HCT116 (cell line): ENCODE data around the gene AUTS2. TPM values are rescaled to one million over a fixed set of nuclear protein-coding genes. Genes with fewer than 3 reads are reported as not detected.

Experiments used
- ATAC-seq: fragments of 200-7000 bp; cut with Tn5 transposase; 2 replicates; pipeline ENCODE4 v1.9.1; 2020; ENCODE audit warnings: mild to moderate bottlenecking, moderate library complexity
- BruUV-seq: library from RNA; stranded (reverse); fragments of 400-500 nt; replicated peaks from 2 replicates; lab custom pipeline; 2021; lab: Mats Ljungman, UMichigan
- CTCF ChIA-PET: fragments of 300-600 bp; sonication (Branson Sonifier 250); formaldehyde crosslinking; loops from one replicate; lab custom pipeline; 2021; ENCODE audit warnings: antibody characterized with exemption; lab: Charles Lee
- POLR2A ChIA-PET: fragments of 300-600, 350-600 bp; sonication (Branson Sonifier 250); formaldehyde crosslinking; loops from one replicate; lab custom pipeline; 2021; ENCODE audit warnings: antibody characterized with exemption; lab: Charles Lee
- RAD21 ChIA-PET, 2 experiments: fragments of 300-600 bp; sonication (Branson Sonifier 250); formaldehyde crosslinking; loops; one replicate each; lab custom pipeline; 2023; ENCODE audit warnings: low total read pairs in 2 of 2; ENCODE audit not compliant: uncharacterized antibody in 2 of 2, unreplicated experiment in 2 of 2, low non-redundant PET in 1 of 2; lab: Charles Lee
- DNase-seq: peaks from one replicate; pipeline ENCODE4 v3.0.0-alpha.2; 2010; ENCODE audit warnings: low read depth, low spot score
- H2AFZ ChIP-seq: fragments of 200-600 bp; shearing (Covaris generic), sonication (generic); 2 replicates; pipeline ENCODE4 v1.6.1; 2017; ENCODE audit warnings: low read depth, mixed run types, mixed read lengths, antibody characterized with exemption, low read length; ENCODE audit not compliant: poor library complexity, severe bottlenecking
- H3K27ac ChIP-seq: 2 replicates; pipeline ENCODE4 v1.5.1; 2012; ENCODE audit warnings: low read depth, low read length
- H3K27me3 ChIP-seq: fragments of 200-600 bp; sonication (generic); 2 replicates; pipeline ENCODE4 v1.6.1; 2016; ENCODE audit warnings: mixed run types, low read length, mixed read lengths; ENCODE audit not compliant: insufficient read depth
- H3K36me3 ChIP-seq, 2 experiments: fragments of 200-500 bp in 1 of 2; fragments of 200-600 bp in 1 of 2; sonication (Bioruptor generic) in 1 of 2; sonication (generic) in 1 of 2; 2 replicates each; pipeline versions ENCODE4 v1.5.1 to v1.6.1; 2014 to 2016; ENCODE audit warnings: low read length in 2 of 2, inconsistent platforms in 1 of 2, mixed read lengths in 1 of 2, mixed run types in 1 of 2; ENCODE audit not compliant: insufficient read depth in 2 of 2, control insufficient read depth in 1 of 2
- H3K4me1 ChIP-seq, 2 experiments: fragments of 200-600 bp in 1 of 2; sonication (generic) in 1 of 2; 2 replicates each; pipeline versions ENCODE4 v1.5.1 to v1.6.1; 2012 to 2017; ENCODE audit warnings: low read length in 2 of 2, inconsistent platforms in 1 of 2, mild to moderate bottlenecking in 1 of 2, mixed read lengths in 1 of 2, mixed run types in 1 of 2, moderate library complexity in 1 of 2; ENCODE audit not compliant: insufficient read depth in 2 of 2, control insufficient read depth in 1 of 2
- H3K4me2 ChIP-seq: fragments of 200-600 bp; sonication (generic); 2 replicates; pipeline ENCODE4 v1.6.1; 2017; ENCODE audit warnings: mixed run types, low read length, mixed read lengths
- H3K4me3 ChIP-seq, 2 experiments: fragments of 200-600 bp in 1 of 2; sonication (generic) in 1 of 2; replicated peaks in 1 of 2; 2 replicates each; pipeline ENCODE4 v1.5.1; 2011 to 2016; ENCODE audit warnings: low read length in 2 of 2, control low read depth in 1 of 2, low read depth in 1 of 2, mild to moderate bottlenecking in 1 of 2, mixed read lengths in 1 of 2, mixed run types in 1 of 2
- H3K79me2 ChIP-seq: fragments of 200-600 bp; sonication (generic); 2 replicates; pipeline ENCODE4 v1.6.1; 2017; ENCODE audit warnings: mild to moderate bottlenecking, mixed run types, low read length, moderate library complexity, mixed read lengths; ENCODE audit not compliant: insufficient read depth
- H3K9ac ChIP-seq: fragments of 200-600 bp; sonication (generic); 2 replicates; pipeline ENCODE4 v1.6.1; 2016; ENCODE audit warnings: low read length, mixed read lengths
- H3K9me2 ChIP-seq: fragments of 200-600 bp; sonication (generic), shearing (Covaris generic); 2 replicates; pipeline ENCODE4 v1.6.1; 2017; ENCODE audit warnings: mixed run types, mild to moderate bottlenecking, moderate library complexity; ENCODE audit not compliant: insufficient read depth
- H3K9me3 ChIP-seq, 2 experiments: fragments of 200-500 bp in 1 of 2; fragments of 200-600 bp in 1 of 2; sonication (Bioruptor generic) in 1 of 2; sonication (generic) in 1 of 2; 2 replicates each; pipeline ENCODE4 v1.6.1; 2014 to 2017; ENCODE audit warnings: low read length in 2 of 2, mixed read lengths in 2 of 2, inconsistent platforms in 1 of 2, low read depth in 1 of 2, mild to moderate bottlenecking in 1 of 2, mixed run types in 1 of 2, moderate library complexity in 1 of 2; ENCODE audit not compliant: control insufficient read depth in 1 of 2, insufficient read depth in 1 of 2
- H4K20me1 ChIP-seq: fragments of 200-600 bp; sonication (generic), shearing (Covaris generic); 2 replicates; pipeline ENCODE4 v1.6.1; 2017; ENCODE audit warnings: mixed run types, mild to moderate bottlenecking, moderate library complexity; ENCODE audit not compliant: insufficient read depth
- CBX3 ChIP-seq: IDR thresholded peaks from 2 replicates; pipeline ENCODE4 v1.6.1; 2012; ENCODE audit warnings: low read depth
- CEBPB ChIP-seq: IDR thresholded peaks from 2 replicates; pipeline ENCODE4 v1.6.1; 2012; ENCODE audit warnings: low read depth
- CTCF ChIP-seq, 3 experiments: fragments of 200-600 bp in 1 of 3; sonication (generic) in 1 of 3; IDR thresholded peaks in 2 of 3; conservative IDR thresholded peaks in 1 of 3; 2 replicates each; pipeline ENCODE4 v1.5.1; 2012 to 2017; ENCODE audit warnings: low read depth in 2 of 3, low read length in 2 of 3, antibody characterized with exemption in 1 of 3, borderline replicate concordance in 1 of 3, control low read depth in 1 of 3, mild to moderate bottlenecking in 1 of 3, mixed read lengths in 1 of 3, mixed run types in 1 of 3, moderate library complexity in 1 of 3; ENCODE audit not compliant: insufficient read depth in 1 of 3
- EGR1 ChIP-seq: IDR thresholded peaks from 2 replicates; pipeline ENCODE4 v1.6.1; 2012; ENCODE audit warnings: low read depth
- ELF1 ChIP-seq: IDR thresholded peaks from 2 replicates; pipeline ENCODE4 v1.6.1; 2012; ENCODE audit warnings: low read depth, borderline replicate concordance
- EZH2 ChIP-seq: fragments of 200-600 bp; sonication (generic); IDR thresholded peaks from 2 replicates; pipeline ENCODE4 v1.6.1; 2017; ENCODE audit warnings: antibody characterized with exemption, mixed run types
- EZH2phosphoT487 ChIP-seq: fragments of 200-600 bp; IDR thresholded peaks from 2 replicates; pipeline ENCODE4 v1.6.1; 2018; ENCODE audit warnings: antibody characterized with exemption, borderline replicate concordance
- FOSL1 ChIP-seq: IDR thresholded peaks from 2 replicates; pipeline ENCODE4 v1.6.1; 2012; ENCODE audit warnings: low read depth
- JUND ChIP-seq: IDR thresholded peaks from 2 replicates; pipeline ENCODE4 v1.6.1; 2012
- MAX ChIP-seq: IDR thresholded peaks from 2 replicates; pipeline ENCODE4 v1.6.1; 2012
- POLR2AphosphoS5 ChIP-seq: IDR thresholded peaks from 2 replicates; pipeline ENCODE4 v1.6.1; 2011; ENCODE audit warnings: mild to moderate bottlenecking, low read depth, low read length, moderate library complexity
- RAD21 ChIP-seq: IDR thresholded peaks from 2 replicates; pipeline ENCODE4 v1.6.1; 2012; ENCODE audit warnings: low read depth, mild to moderate bottlenecking
- SIN3A ChIP-seq: IDR thresholded peaks from 2 replicates; pipeline ENCODE4 v1.6.1; 2012; ENCODE audit warnings: low read depth
- SP1 ChIP-seq: IDR thresholded peaks from 2 replicates; pipeline ENCODE4 v1.6.1; 2012; ENCODE audit warnings: low read depth
- SRF ChIP-seq: IDR thresholded peaks from 2 replicates; pipeline ENCODE4 v1.6.1; 2012; ENCODE audit warnings: low read depth
- YY1 ChIP-seq: IDR thresholded peaks from 2 replicates; pipeline ENCODE4 v1.6.1; 2011; ENCODE audit warnings: low read length, low read depth, moderate library complexity, mild to moderate bottlenecking; ENCODE audit not compliant: insufficient replicate concordance; ENCODE audit errors: extremely low read depth
- ZBTB33 ChIP-seq: IDR thresholded peaks from 2 replicates; pipeline ENCODE4 v1.6.1; 2011; ENCODE audit warnings: mild to moderate bottlenecking, low read length, moderate library complexity; ENCODE audit not compliant: insufficient replicate concordance; ENCODE audit errors: extremely low read depth
- intact Hi-C: fragments of 100-400 bp; cut with micrococcal nuclease; formaldehyde crosslinking; loops from 2 replicates; pipeline ENCODE4 v1.10.0; 2022
- total RNA-seq: library from RNA; stranded (reverse); gene quantifications from one replicate; pipeline ENCODE4 v1.2.1, GENCODE V29; 2021; ENCODE audit not compliant: unreplicated experiment
- TF ChIP-seq, protein P1 (sequence below): IDR thresholded peaks from 2 replicates; pipeline ENCODE4 v1.6.1; 2012

Gene AUTS2
- total RNA-seq, 1 experiment from 2014 or later: 0.93 TPM

GRCh38 chr7:70390251-70390650 lies 792.0 kb downstream of the AUTS2 start:
- RAD21 ChIA-PET: no interaction called here
- BruUV-seq: no TSS peak
- intact Hi-C loops: no loop called here

More at GRCh38 chr7:70390251-70390650, 792.0 kb downstream of the AUTS2 start:
- H3K9me3 ChIP-seq: peaks cover 3 to 21% of the 10 kb centered on the region in 2 experiments; a peak in 2 of 4 replicates
- H3K4me2 ChIP-seq: no peak overlapping the region
- H3K27ac ChIP-seq: no peak overlapping the region
- no peaks in the 10 kb centered on the region for H3K9me2 ChIP-seq
- no peaks in the 10 kb centered on the region for H3K27me3 ChIP-seq
- H2AFZ ChIP-seq: no peak overlapping the region
- no peak overlapping the region for H3K4me3 ChIP-seq
- ATAC-seq (no peak), DNase-seq (no peak)
- no peaks in the 10 kb centered on the region for H4K20me1 ChIP-seq
- POLR2A ChIA-PET: no interaction called here
- CTCF ChIA-PET: no interaction called here
- TF ChIP-seq CEBPB (no peak), EGR1 (no peak), FOSL1 (no peak), RAD21 (no peak), EZH2phosphoT487 (no peak), SRF (no peak), SIN3A (no peak), CBX3 (no peak), SP1 (no peak), YY1 (no peak), JUND (no peak), CTCF (IDR thresholded peaks at IDR 0.05 in 2 of 3, conservative IDR thresholded peaks at IDR 0.05 in 1 of 3; ENCODE audit: borderline replicate concordance in 1 of 3, insufficient read depth in 1 of 3, low read depth in 2 of 3, low read length in 2 of 3) (no peak), MAX (no peak), ELF1 (no peak), ZBTB33 (no peak), EZH2 (no peak), POLR2AphosphoS5 (no peak)
- TF ChIP-seq, protein P1, sequence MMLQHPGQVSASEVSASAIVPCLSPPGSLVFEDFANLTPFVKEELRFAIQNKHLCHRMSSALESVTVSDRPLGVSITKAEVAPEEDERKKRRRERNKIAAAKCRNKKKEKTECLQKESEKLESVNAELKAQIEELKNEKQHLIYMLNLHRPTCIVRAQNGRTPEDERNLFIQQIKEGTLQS: no peak
- TF ChIP-seq, all 23 proteins: peak for 0
- no peaks in the 10 kb centered on the region for H3K79me2 ChIP-seq
- no peak overlapping the region for H3K9ac ChIP-seq
- no peaks in the 10 kb centered on the region for H3K4me1 ChIP-seq
- no peaks in the 10 kb centered on the region for H3K36me3 ChIP-seq
